ENCODE data around the gene WASF1. TPM values are rescaled to one million over a fixed set of nuclear protein-coding genes. Genes with fewer than 3 reads are reported as not detected.
"Not testable (repeated sequence)": the region's sequence is repeated elsewhere in the genome, so short reads cannot be mapped to it uniquely, and the experiment has no call there.

Gene WASF1
- polyA plus RNA-seq, 1 experiment: 19.5 TPM

GRCh38 chr6:110125361-110125760 lies 54.1 kb downstream of the WASF1 start:
- DNase-seq (ENCODE audit: low read depth): no peak
- H3K27me3 ChIP-seq (ENCODE audit: control insufficient read depth, insufficient read depth, low read length): no peaks in the 10 kb centered on the region
- no peak overlapping the region for H3K4me3 ChIP-seq (ENCODE audit: low read depth, low read length)
- ChIA-PET CTCF (no interaction called here), POLR2A (no interaction called here)
- TF ChIP-seq CTCF (IDR thresholded peaks at IDR 0.05; ENCODE audit: insufficient read depth, low read depth, low read length): no peak
- H3K36me3 ChIP-seq (ENCODE audit: control insufficient read depth, insufficient read depth, low read length): 0 out of 2 replicates have a peak, but pooled peaks cover 1% of the 10 kb centered on the region

- H3K27me3 ChIP-seq (ENCODE audit: control insufficient read depth, insufficient read depth, low read length); CTCF ChIA-PET; H3K36me3 ChIP-seq (ENCODE audit: control insufficient read depth, insufficient read depth, low read length); H3K4me3 ChIP-seq (ENCODE audit: low read depth, low read length); POLR2A ChIA-PET; DNase-seq (ENCODE audit: low read depth): not testable (repeated sequence)
These were observed 57.8 kb downstream of the WASF1 start for GRCh38 chr6:110121655-110122054.

- TF ChIP-seq CTCF (IDR thresholded peaks at IDR 0.05; ENCODE audit: insufficient read depth, low read depth, low read length): no peak
- ChIA-PET POLR2A (no interaction called here), CTCF (interaction anchor here (0.5 to 1.0 kb wide), 2 partner anchors 56 to 895 kb away, joined by 3 read pairs; no protein-coding TSS in a partner anchor)
These were observed 63.2 kb downstream of the WASF1 start for GRCh38 chr6:110116258-110116657.

GRCh38 chr6:110114004-110114403 lies 65.5 kb downstream of the WASF1 start:
- no peak for DNase-seq (ENCODE audit: low read depth)
- H3K27me3 ChIP-seq (ENCODE audit: control insufficient read depth, insufficient read depth, low read length): no peaks in the 10 kb centered on the region; the same call in 1 of the 2 replicates
- ChIA-PET CTCF (interaction anchor here (0.6 to 1.2 kb wide), 3 partner anchors 15 to 127 kb away, joined by 3 read pairs; no protein-coding TSS in a partner anchor), POLR2A (no interaction called here)
- no peaks in the 10 kb centered on the region; the same call in 1 of the 2 replicates for H3K36me3 ChIP-seq (ENCODE audit: control insufficient read depth, insufficient read depth, low read length)
- no peak overlapping the region for H3K4me3 ChIP-seq (ENCODE audit: low read depth, low read length)
- no peak for TF ChIP-seq CTCF (IDR thresholded peaks at IDR 0.05; ENCODE audit: insufficient read depth, low read depth, low read length)

More at GRCh38 chr6:110116258-110116657, 63.2 kb downstream of the WASF1 start:
- Histone ChIP-seq H3K36me3 (ENCODE audit: control insufficient read depth, insufficient read depth, low read length) (no peaks in the 10 kb centered on the region; the same call in 1 of the 2 replicates), H3K4me3 (ENCODE audit: low read depth, low read length) (no peak overlapping the region), H3K27me3 (ENCODE audit: control insufficient read depth, insufficient read depth, low read length) (no peaks in the 10 kb centered on the region; the same call in 1 of the 2 replicates)
- DNase-seq (ENCODE audit: low read depth): no peak

GRCh38 chr6:110105296-110105695 lies 74.2 kb downstream of the WASF1 start:
- Histone ChIP-seq H3K27me3 (ENCODE audit: control insufficient read depth, insufficient read depth, low read length) (no peaks in the 10 kb centered on the region), H3K36me3 (ENCODE audit: control insufficient read depth, insufficient read depth, low read length) (peaks cover 8% of the 10 kb centered on the region), H3K4me3 (ENCODE audit: low read depth, low read length) (no peak overlapping the region)
- POLR2A ChIA-PET: no interaction called here
- no peak for DNase-seq (ENCODE audit: low read depth)
- TF ChIP-seq CTCF (IDR thresholded peaks at IDR 0.05; ENCODE audit: insufficient read depth, low read depth, low read length): no peak
- CTCF ChIA-PET: no interaction called here

GRCh38 chr6:110103260-110103659 lies 76.2 kb downstream of the WASF1 start:
- POLR2A ChIA-PET: no interaction called here
- DNase-seq (ENCODE audit: low read depth): no peak
- CTCF ChIA-PET: interaction anchor here (1.8 kb wide), 1 partner anchor 64 kb away, joined by 4 read pairs; no protein-coding TSS in a partner anchor

More at GRCh38 chr6:110103260-110103659, 76.2 kb downstream of the WASF1 start:
- Histone ChIP-seq H3K36me3 (ENCODE audit: control insufficient read depth, insufficient read depth, low read length) (peaks cover 8% of the 10 kb centered on the region), H3K27me3 (ENCODE audit: control insufficient read depth, insufficient read depth, low read length) (no peaks in the 10 kb centered on the region), H3K4me3 (ENCODE audit: low read depth, low read length) (no peak overlapping the region)
- TF ChIP-seq CTCF (IDR thresholded peaks at IDR 0.05; ENCODE audit: insufficient read depth, low read depth, low read length): no peak
